Tibial nerve (tissue), 4 donors: ENCODE measurements around the gene ST3GAL4. TPM values are rescaled to one million over a fixed set of nuclear protein-coding genes. Genes with fewer than 3 reads are reported as not detected.

ENCODE experiments used
- DNase-seq, 2 donors: peaks; one replicate each; pipeline ENCODE4 v3.0.0-alpha.2; 2019; ENCODE audit warnings: low spot score in 2 of 2
- H3K27ac ChIP-seq, 4 donors: fragments of 200-600 bp; sonication (generic) in 3 of 4; one replicate each; pipeline ENCODE4 v1.5.1; 2017 to 2019; ENCODE audit warnings: mild to moderate bottlenecking in 1 of 4
- H3K27me3 ChIP-seq, 2 donors: fragments of 200-600 bp; sonication (generic) in 1 of 2; one replicate each; pipeline versions ENCODE4 v1.5.1 to v1.6.0; 2017 to 2019
- H3K36me3 ChIP-seq, 3 donors: fragments of 200-600 bp; sonication (generic); one replicate each; pipeline ENCODE4 v1.5.1; 2018 to 2019
- H3K4me1 ChIP-seq, 4 donors: fragments of 200-600 bp; sonication (generic) in 3 of 4; one replicate each; pipeline ENCODE4 v1.5.1; 2017 to 2019
- H3K4me3 ChIP-seq, 4 donors: fragments of 200-600 bp; sonication (generic) in 3 of 4; one replicate each; pipeline ENCODE4 v1.5.1; 2017 to 2019; ENCODE audit warnings: mild to moderate bottlenecking in 1 of 4, moderate library complexity in 1 of 4
- H3K9me3 ChIP-seq, 4 donors: fragments of 200-600 bp; sonication (generic) in 3 of 4; one replicate each; pipeline ENCODE4 v1.5.1; 2017 to 2019
- EP300 ChIP-seq, 2 donors: sonication (generic); formaldehyde crosslinking; IDR thresholded peaks; one replicate each; pipeline ENCODE4 v1.6.1; 2017; ENCODE audit warnings: antibody characterized with exemption in 2 of 2, mild to moderate bottlenecking in 1 of 2
- POLR2A ChIP-seq, 2 donors: fragments of 450-650 bp; IDR thresholded peaks; one replicate each; pipeline ENCODE4 v1.6.1; 2017; ENCODE audit warnings: antibody characterized with exemption in 2 of 2, mild to moderate bottlenecking in 2 of 2, moderate library complexity in 2 of 2
- WGBS, 2 donors: methylation state at CpG; one replicate each; pipeline ENCODE4 v1.1.5; 2018; 5-methylcytosine and 5-hydroxymethylcytosine counted together
- total RNA-seq, 4 donors: library from RNA; depleted of rRNA; stranded (reverse); fragments of >200 nt; gene quantifications; one replicate each; pipeline ENCODE4 v1.1.0, GENCODE V29; 2016
- TF ChIP-seq, protein P1 (sequence below), 5 experiments: fragments of 200-600 bp in 3 of 5; fragments of 450-650 bp in 2 of 5; sonication (generic) in 3 of 5; IDR thresholded peaks; one replicate each; pipeline ENCODE4 v1.5.1; 2016 to 2019; ENCODE audit warnings: antibody characterized with exemption in 5 of 5, mild to moderate bottlenecking in 3 of 5, moderate library complexity in 2 of 5

Gene ST3GAL4
- total RNA-seq, 4 donors from 2014 or later: 68.1 to 162 (median 122) TPM

DNA sequence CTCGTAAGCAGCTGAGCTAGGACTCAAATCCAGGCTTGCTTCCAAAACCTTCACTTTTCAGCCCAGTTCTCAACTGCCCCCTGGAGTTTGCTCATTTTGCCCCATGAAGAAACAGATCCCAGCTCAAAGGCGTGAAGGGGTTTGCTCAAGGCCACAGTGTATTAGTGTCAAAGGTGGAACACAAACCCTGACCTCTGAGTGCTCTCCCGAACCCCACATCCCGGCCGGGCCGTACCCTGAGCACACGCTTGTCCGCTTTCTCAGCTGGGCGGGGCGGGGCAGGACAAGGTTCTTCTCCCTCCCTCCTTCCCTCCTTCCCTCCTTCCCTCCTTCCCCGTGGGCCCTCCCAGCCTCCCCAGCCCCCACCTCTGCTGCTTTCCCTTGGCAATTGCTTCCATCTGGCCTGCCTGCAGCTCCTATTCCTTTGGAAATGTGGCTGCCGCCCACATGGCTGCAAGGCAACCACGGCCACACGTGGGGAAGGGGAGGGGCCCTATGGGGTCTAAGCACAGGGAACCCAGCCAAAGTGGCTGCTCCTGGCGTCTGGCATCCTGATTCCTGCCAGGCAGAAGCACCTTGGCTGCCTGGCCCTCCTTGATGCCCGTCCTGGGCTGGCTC lies 4.1 kb downstream of the ST3GAL4 start:
- H3K4me1 ChIP-seq: peaks cover 4 to 85% (median 45%) of the 10 kb centered on the region in 4 donors
- DNase-seq: peak; percentile 75 to 85
- H3K9me3 ChIP-seq: no peaks in the 10 kb centered on the region
- H3K4me3 ChIP-seq: peak overlapping the region in 1 of 4 donors; percentile 33
- 15 to 26% methylated on average over 15 to 16 of the region's 16 CpGs for WGBS, 2 donors
- H3K27me3 ChIP-seq: no peaks in the 10 kb centered on the region
- H3K36me3 ChIP-seq: no peaks in the 10 kb centered on the region
- H3K27ac ChIP-seq: peak overlapping the region; percentile 65 to 93 (median 86)
- TF ChIP-seq POLR2A (IDR thresholded peaks at IDR 0.05) (peak in 1 of 2 donors; percentile 23), EP300 (IDR thresholded peaks at IDR 0.05) (peak in 1 of 2 donors; percentile 77)
- TF ChIP-seq, protein P1, sequence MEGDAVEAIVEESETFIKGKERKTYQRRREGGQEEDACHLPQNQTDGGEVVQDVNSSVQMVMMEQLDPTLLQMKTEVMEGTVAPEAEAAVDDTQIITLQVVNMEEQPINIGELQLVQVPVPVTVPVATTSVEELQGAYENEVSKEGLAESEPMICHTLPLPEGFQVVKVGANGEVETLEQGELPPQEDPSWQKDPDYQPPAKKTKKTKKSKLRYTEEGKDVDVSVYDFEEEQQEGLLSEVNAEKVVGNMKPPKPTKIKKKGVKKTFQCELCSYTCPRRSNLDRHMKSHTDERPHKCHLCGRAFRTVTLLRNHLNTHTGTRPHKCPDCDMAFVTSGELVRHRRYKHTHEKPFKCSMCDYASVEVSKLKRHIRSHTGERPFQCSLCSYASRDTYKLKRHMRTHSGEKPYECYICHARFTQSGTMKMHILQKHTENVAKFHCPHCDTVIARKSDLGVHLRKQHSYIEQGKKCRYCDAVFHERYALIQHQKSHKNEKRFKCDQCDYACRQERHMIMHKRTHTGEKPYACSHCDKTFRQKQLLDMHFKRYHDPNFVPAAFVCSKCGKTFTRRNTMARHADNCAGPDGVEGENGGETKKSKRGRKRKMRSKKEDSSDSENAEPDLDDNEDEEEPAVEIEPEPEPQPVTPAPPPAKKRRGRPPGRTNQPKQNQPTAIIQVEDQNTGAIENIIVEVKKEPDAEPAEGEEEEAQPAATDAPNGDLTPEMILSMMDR (IDR thresholded peaks at IDR 0.05): no peak

- H3K9me3 ChIP-seq: no peaks in the 10 kb centered on the region
- WGBS, 2 donors: 55 to 66% methylated on average over 8 of the region's 8 CpGs
- H3K36me3 ChIP-seq: no peaks in the 10 kb centered on the region
- TF ChIP-seq EP300 (IDR thresholded peaks at IDR 0.05) (no peak), POLR2A (IDR thresholded peaks at IDR 0.05) (no peak)
- TF ChIP-seq, protein P1 (IDR thresholded peaks at IDR 0.05): no peak
- DNase-seq: no peak
- H3K4me1 ChIP-seq: peaks cover 4 to 82% (median 40%) of the 10 kb centered on the region in 4 donors
- H3K27ac ChIP-seq: peak overlapping the region; percentile 9 to 93 (median 76)
- peak overlapping the region in 1 of 4 donors; percentile 33 for H3K4me3 ChIP-seq
- no peaks in the 10 kb centered on the region for H3K27me3 ChIP-seq
These were observed 4.6 kb downstream of the ST3GAL4 start for GRCh38 chr11:126360049-126360446.

- TF ChIP-seq EP300 (IDR thresholded peaks at IDR 0.05) (no peak), POLR2A (IDR thresholded peaks at IDR 0.05) (no peak)
- TF ChIP-seq, protein P1 (IDR thresholded peaks at IDR 0.05): no peak
- H3K27me3 ChIP-seq: no peaks in the 10 kb centered on the region
- WGBS, 2 donors: 38 to 51% methylated on average over 5 of the region's 5 CpGs
- H3K36me3 ChIP-seq: no peaks in the 10 kb centered on the region
- DNase-seq: no peak
- H3K4me3 ChIP-seq: no peak overlapping the region
- H3K9me3 ChIP-seq: no peaks in the 10 kb centered on the region
- peak overlapping the region in 2 of 4 donors; percentile 87 to 93 for H3K27ac ChIP-seq
- H3K4me1 ChIP-seq: peaks cover 4 to 90% (median 47%) of the 10 kb centered on the region in 4 donors
These were observed 5.9 kb downstream of the ST3GAL4 start for GRCh38 chr11:126361400-126361799.

DNA sequence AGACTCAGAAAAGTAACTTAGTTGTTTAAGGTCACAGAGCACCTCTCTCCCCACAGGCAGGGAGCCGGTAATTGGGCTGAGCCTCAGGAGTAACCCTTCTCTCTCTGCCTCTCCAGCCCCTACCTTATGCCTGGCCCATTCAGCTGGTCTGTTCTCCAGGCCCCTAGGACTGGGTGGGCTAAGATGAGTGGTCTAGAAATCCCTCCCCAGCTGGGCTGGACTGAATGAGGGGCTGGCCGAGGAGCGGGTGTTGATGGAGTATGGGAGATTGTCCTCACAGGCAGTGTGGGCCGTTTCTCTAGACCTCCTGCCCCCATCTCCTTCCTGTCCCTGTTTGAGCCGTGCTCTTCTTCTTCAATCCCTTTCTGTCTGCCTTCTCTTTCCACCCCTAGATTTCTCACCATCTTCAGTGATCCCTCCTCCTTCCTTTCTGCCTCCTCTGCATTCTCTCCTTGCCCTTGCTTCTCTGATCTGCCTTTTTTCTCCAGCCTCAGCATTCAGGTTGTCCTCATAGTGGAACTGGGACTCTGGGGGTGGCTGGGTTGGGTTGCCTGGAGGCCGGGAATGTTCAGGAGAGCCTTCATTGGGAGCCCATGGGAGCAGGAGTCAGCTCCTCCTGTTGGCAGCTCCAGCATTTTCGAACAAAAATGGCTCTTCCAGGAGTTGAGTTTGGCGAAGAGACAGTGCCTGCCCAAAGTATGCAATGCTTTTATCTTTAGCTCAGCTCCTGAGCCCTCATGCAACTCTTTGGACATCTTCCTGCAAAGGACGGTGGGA lies 7.6 kb downstream of the ST3GAL4 start:
- 43 to 46% methylated on average over 8 to 9 of the region's 9 CpGs for WGBS, 2 donors
- peaks cover 4 to 87% (median 46%) of the 10 kb centered on the region in 4 donors for H3K4me1 ChIP-seq
- no peak for TF ChIP-seq EP300 (IDR thresholded peaks at IDR 0.05)
- no peak for TF ChIP-seq POLR2A (IDR thresholded peaks at IDR 0.05)
- TF ChIP-seq, protein P1 (IDR thresholded peaks at IDR 0.05): no peak
- no peak for DNase-seq
- H3K27ac ChIP-seq: peak overlapping the region; percentile 51 to 93 (median 70)
- H3K36me3 ChIP-seq: no peaks in the 10 kb centered on the region
- no peaks in the 10 kb centered on the region for H3K9me3 ChIP-seq
- no peaks in the 10 kb centered on the region for H3K27me3 ChIP-seq
- no peak overlapping the region for H3K4me3 ChIP-seq
